ENCODE data around the gene SHROOM3.

The SHROOM3 gene

GRCh38 chr4:76498550-76498949 is 63.5 kb downstream of the SHROOM3 start:
- DNase-seq: no peak

- DNase-seq: no peak
Observed at GRCh38 chr4:76499461-76499860, 64.4 kb downstream of the SHROOM3 start.

GRCh38 chr4:76502886-76503285 is 67.9 kb downstream of the SHROOM3 start:
- no peak for DNase-seq

DNA sequence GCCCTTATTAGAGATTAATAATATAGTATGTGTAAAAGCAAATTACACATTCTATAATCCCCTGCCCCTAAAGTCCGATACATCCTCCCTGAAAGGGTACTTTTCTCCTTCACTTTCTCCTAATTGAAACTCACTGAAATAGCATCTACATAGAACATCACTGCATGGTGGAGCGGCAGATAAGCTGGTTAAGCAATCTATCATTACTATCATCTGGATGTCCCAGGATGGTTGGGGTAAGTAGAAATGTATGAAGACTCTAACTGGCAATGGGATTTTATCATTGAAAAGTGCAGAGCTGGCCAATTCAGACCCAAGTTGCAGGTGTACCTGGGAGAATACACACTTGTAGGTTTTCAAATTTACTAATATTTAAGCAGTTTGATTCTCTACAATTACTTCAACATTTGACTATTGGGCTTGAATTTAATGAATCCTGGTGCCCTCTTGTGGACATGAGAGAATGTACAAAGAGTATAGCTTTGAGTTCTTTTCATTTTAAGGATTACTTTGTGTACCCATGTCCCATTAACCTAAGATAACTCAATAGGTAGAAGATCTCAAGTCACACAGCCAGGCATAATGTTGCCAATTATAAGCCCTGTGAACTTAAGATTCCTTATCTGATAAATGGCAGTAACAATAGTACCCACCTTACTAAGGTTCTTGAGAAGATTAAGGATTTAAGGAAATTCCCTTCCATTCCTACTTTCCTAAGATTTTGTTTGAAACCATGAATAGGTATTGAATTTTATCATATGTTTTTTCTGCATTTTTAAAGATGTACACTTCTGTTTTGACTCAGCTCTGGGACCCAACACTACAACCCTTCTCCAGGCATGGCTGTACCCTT is 69.8 kb downstream of the SHROOM3 start:
- no peak for DNase-seq

DNA sequence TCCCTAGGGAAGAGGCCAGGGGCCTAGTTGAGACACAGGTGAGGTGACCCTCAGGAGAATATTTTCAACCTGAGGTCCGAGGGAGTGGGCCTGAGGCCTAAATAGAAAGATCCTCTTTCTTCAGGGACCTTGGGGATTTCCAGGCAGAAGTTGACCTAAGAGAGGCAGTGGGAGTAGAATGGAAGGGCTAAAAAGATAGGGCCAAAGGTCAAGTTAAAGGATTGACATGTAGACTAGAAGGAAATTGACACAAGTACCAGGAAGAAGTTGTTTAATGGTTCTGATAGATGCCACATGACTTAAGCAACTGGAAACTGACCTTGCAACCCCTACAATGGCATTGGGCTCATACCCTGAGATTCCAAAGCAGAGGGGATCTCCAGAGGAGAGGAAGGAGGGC is 76.9 kb downstream of the SHROOM3 start:
- no peak for DNase-seq

- DNase-seq: no peak
Observed at GRCh38 chr4:76513482-76513881, 78.5 kb downstream of the SHROOM3 start.

DNA sequence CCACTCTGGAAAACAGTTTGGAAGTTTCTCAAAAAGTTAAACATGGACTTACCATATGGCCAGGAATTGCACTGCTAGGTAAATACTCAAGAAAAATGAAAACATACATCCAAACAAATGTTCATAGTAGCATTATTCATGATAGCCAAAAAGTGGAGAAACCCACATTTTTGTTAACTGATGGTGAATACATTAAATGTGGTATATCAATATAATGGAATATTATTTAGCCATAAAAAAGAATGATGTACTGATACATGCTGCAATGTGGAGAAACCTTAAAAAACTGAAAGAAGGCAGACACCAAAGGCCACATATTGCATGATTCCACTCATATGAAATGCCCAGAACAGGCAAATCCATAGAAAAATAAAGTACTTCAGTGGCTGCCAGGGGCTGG is 79.1 kb downstream of the SHROOM3 start:
- DNase-seq: no peak

DNA sequence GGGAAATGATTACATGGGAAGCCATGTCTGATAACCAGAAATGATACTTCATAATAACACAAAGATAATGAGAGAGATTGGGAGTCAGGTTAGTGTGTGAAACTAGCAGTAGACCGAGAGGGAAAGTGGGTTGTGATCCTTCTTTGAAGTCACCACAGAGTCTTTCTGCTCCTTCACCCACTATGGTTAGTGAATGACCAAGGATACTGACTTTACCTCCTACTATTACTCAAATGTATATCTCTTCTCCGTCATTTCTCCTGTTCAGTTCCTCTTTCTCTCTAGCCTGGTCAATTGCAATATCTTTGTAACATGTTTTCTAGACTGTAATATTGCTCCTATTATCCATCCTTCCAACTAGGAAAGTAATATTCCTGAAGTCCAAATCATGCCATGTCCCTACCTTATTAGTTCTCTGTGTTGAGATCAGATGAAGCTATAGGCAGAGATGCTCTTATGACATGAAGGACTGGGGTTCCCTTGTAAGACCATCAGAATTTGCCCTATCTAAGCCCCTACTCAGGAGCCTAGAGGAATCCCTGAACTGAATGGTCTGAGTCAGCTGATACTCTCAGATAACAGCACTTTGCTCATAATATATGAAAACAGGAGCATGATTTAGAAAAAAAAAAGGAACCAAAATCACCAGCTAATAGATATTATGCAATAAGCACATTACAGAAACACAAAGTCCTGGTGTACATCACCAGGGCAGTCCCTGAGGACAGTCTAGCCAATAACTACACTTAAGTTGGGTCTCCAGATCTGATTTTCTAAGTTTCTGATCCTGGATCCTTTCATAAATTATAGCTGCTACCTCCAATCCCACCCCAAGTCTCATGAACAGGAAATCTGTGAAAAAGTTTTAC is 81.2 kb downstream of the SHROOM3 start:
- no peak for DNase-seq

DNA sequence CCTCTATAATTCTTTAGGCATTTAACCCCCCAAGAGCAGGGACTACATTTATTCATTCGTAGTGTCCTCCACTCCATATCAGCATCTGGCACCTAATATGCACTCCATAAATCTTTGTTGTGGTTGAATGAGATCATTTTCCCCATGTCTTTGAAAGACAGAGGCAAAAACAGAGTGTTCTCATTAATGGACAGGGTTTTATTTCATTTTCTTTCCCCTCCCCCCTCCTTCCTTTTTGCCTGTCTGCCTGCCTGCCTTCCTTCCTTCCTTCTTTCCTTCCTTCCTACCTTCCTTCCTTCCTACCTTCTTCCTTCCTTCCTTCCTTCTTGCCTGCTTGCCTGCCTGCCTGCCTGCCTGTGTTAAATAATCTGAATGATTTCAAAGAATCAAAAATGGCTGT is 83.2 kb downstream of the SHROOM3 start:
- DNase-seq: no peak

DNA sequence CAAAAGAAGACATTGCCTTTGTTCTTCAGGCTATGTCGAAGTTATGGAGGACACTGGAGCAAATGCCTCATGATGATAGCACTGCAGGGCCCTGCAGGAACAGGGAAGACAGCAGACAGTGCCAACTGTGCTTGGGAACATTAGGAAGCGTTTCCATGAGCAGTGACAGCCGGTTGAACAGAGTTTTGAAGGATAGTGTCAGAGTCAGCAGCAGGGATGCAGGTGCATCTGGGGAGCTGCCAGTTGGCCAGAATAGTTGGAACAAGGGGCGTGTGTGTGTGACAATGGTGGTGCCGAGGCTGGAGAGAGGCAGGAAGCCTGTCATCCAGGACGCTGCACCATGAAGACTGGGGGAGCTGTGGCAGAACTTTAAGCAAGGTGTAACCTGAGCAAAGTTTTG is 88.6 kb downstream of the SHROOM3 start:
- peak; percentile 31 to 81 for DNase-seq

GRCh38 chr4:76525751-76526150 is 90.7 kb downstream of the SHROOM3 start:
- no peak for DNase-seq

DNA sequence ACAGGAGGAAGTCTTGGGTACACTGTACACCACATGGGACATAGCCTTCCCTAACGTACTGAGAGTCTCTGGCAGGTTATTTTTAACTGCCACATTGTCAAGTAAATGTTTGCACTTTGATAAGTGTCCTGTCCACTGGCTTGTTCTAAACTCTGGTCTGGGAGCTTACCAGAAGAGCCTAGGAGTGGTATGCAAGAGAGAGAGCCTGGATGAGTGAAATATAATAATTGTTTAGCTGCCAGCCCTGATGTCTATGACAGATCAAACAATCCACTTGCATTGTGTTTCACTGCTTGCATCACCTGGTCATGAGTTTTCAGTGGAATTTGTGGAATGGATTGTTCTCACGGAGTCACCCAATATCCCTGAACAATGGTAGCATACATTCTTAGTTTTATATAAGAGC is 91.6 kb downstream of the SHROOM3 start:
- DNase-seq: no peak

GRCh38 chr4:76527666-76528065 is 92.6 kb downstream of the SHROOM3 start:
- no peak for DNase-seq

DNA sequence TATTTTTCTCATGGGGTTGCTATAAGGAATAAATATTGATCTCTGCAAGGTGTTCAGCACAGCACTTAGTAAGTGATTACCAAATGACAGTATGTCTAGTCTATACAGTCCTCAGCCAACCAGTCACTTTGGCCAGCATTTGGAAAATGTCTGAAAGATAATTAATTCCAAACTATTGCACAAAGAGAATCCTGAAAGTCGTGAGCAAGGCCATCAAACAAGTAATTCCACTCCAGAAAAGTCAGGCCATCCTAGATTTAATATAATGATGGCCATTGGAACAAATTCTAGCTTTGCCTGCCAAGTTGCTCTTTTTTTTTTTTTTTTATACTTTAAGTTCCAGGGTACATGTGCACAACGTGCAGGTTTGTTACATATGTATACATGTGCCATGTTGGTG is 96.6 kb downstream of the SHROOM3 start:
- no peak for DNase-seq

- DNase-seq: no peak
Observed at GRCh38 chr4:76532805-76533204, 97.8 kb downstream of the SHROOM3 start.

GRCh38 chr4:76533314-76533713 is 98.3 kb downstream of the SHROOM3 start:
- no peak for DNase-seq

DNA sequence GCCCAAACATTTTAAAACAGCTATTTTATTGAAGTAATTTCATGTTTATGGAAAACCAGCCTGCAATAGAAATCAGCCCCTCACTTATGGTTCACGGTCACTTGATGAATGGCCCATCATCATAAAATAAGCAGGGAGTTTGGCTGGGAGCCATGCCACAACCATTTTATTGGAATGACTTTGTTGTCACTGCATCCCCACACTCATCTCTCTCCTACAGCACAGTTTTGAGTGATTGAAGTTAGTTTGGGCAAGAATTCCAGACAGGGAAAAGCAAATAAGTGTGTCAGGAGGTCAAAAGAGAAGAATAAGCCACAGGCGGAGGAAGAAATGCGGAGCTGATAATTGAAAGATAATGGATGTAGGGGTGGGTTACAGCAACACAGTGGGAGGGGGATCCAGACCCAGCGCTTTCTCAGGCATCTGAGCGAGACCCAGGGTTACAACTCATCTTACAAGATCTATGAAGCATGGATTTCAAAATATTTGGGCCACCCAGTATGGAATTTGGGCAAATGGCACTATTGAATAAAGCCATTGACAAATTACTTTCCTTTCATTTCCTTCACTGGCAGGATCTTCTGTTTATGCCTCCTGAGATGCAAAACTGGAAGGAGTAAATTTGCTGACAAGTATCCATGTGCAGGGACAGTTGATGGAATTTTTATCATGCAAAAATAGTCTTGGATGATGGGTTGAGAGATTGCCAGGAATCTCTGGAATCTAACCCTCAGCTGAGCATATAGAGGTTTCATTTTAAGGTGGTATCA is 100.8 kb downstream of the SHROOM3 start:
- no peak for DNase-seq

- DNase-seq: no peak
Observed at GRCh38 chr4:76536373-76536689, 101.3 kb downstream of the SHROOM3 start.

DNA sequence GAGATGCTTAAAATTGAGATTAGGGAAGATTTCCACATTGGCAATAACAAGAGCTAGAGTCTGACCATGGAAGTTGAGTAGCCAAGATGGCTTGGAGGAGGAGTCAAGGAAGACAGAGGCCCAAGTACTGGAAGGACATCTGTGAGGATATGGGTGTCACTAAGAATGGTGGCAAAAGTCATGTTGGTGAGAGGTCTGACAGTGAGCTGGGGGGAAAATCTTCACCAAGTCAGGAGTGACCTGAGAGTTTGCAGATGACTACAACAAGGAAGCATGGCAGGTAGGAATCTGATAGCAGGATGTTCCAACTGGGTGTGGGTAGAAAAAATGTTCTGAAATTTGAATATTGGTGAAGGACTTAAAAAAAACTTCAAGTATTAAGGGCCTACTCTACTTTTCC is 103.3 kb downstream of the SHROOM3 start:
- no peak for DNase-seq

GRCh38 chr4:76539979-76540378 is 105.0 kb downstream of the SHROOM3 start:
- no peak for DNase-seq

GRCh38 chr4:76540486-76540885 is 105.5 kb downstream of the SHROOM3 start:
- no peak for DNase-seq

- no peak for DNase-seq
Observed at GRCh38 chr4:76543378-76543777, 108.3 kb downstream of the SHROOM3 start.

DNA sequence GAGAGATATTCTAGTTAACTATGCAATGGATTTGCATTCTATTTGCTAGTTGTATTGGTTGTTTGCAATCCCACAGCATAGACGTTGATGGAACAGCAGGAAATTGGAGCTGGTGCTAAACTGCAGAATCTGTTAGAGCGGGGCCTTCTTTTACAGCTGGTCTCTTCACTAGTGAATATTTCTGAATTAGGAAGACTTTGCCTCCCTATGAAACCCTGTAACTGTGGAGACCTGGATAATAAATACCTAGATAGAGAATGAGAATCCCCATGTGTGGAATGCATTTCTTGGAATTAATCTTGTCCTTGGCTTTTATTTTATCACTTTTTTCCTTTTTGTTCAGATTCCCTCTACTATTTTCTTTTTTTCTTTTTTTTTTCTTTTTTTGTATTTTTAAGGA is 109.7 kb downstream of the SHROOM3 start:
- no peak for DNase-seq

Data from cerebellar nuclear complex (tissue), 1 donor.